ENCODE measurements around the gene SYT11. TPM values are rescaled to one million over a fixed set of nuclear protein-coding genes. Genes with fewer than 3 reads are reported as not detected.

Gene SYT11
- total and polyA plus RNA-seq, 9 of the 15 experiments (the other 6 are each of a cell fraction or from before 2014, with no cell fraction given): 0.05 to 0.18 (median 0.11) TPM

GRCh38 chr1:155856975-155857930, 2.1 kb upstream of the SYT11 start, which contains the start of gene GON4L (continued):
- TF ChIP-seq PRDM10 (IDR thresholded peaks at IDR 0.05; ENCODE audit: partially characterized antibody): peak; percentile 97
- peak; percentile 79; the same call in 1 of the 2 replicates for TF ChIP-seq GATAD2A (IDR thresholded peaks at IDR 0.05)
- peak; percentile 79 for TF ChIP-seq FOSL1 (tag; conservative IDR thresholded peaks at IDR 0.05)
- no peak for TF ChIP-seq ZNF384 (IDR thresholded peaks at IDR 0.05; ENCODE audit: low read depth, low read length)
- peak; percentile 50; the same call in 1 of the 2 replicates for TF ChIP-seq CTBP1 (IDR thresholded peaks at IDR 0.05; ENCODE audit: borderline replicate concordance)
- TF ChIP-seq NFIC (IDR thresholded peaks at IDR 0.05): peak; percentile 56
- TF ChIP-seq HMBOX1 (IDR thresholded peaks at IDR 0.05): peak; percentile 66
- no peak for TF ChIP-seq MAFF (IDR thresholded peaks at IDR 0.05; ENCODE audit: low read length)
- 0 out of 2 replicates have a peak, but pooled peaks have one; percentile 21 for TF ChIP-seq PKNOX1 (IDR thresholded peaks at IDR 0.05)
- TF ChIP-seq ZFP91 (CRISPR knock-in tag; IDR thresholded peaks at IDR 0.05): peak; percentile 96
- 0 out of 2 replicates have a peak, but pooled peaks have one; percentile 9 for TF ChIP-seq MTA2 (IDR thresholded peaks at IDR 0.05; ENCODE audit: low read depth)
- TF ChIP-seq TBP (optimal IDR thresholded peaks at IDR 0.05; ENCODE audit: low read depth, low read length): peak; percentile 50
- TF ChIP-seq E2F6 (IDR thresholded peaks at IDR 0.05; ENCODE audit: borderline replicate concordance in 1 of 2, extremely low read depth in 1 of 2, insufficient read depth in 1 of 2, insufficient read length in 1 of 2, low read depth in 1 of 2, low read length in 1 of 2, poor library complexity in 1 of 2, severe bottlenecking in 1 of 2): peak; percentile 53 to 78
- TF ChIP-seq NR2C2 (CRISPR knock-in tag; IDR thresholded peaks at IDR 0.05): peak; percentile 44; the same call in 1 of the 2 replicates
- peak; percentile 38; the same call in 1 of the 2 replicates for TF ChIP-seq NR2C2 (tag; IDR thresholded peaks at IDR 0.05)
- TF ChIP-seq JUN (IDR thresholded peaks at IDR 0.05; ENCODE audit: borderline replicate concordance, low read depth, low read length): peak; percentile 56; the same call in 1 of the 2 replicates
- TF ChIP-seq JUN (CRISPR knock-in tag; IDR thresholded peaks at IDR 0.05; ENCODE audit: borderline replicate concordance): no peak; the same call in 1 of the 2 replicates
